AG10803 (cell line): ENCODE measurements around the gene TULP3.

Source experiments
- DNase-seq: peaks from one replicate; pipeline ENCODE4 v3.0.0; 2010; ENCODE audit warnings: low read depth
- H3K4me3 ChIP-seq: 2 replicates; pipeline ENCODE4 v1.5.1; 2011; ENCODE audit warnings: mild to moderate bottlenecking, low read length, control low read depth
- TF ChIP-seq, protein P1 (sequence below): conservative IDR thresholded peaks from 2 replicates; pipeline ENCODE4 v1.5.1; 2011; ENCODE audit warnings: mild to moderate bottlenecking, low read length, control low read depth, inconsistent platforms

Gene TULP3

DNA sequence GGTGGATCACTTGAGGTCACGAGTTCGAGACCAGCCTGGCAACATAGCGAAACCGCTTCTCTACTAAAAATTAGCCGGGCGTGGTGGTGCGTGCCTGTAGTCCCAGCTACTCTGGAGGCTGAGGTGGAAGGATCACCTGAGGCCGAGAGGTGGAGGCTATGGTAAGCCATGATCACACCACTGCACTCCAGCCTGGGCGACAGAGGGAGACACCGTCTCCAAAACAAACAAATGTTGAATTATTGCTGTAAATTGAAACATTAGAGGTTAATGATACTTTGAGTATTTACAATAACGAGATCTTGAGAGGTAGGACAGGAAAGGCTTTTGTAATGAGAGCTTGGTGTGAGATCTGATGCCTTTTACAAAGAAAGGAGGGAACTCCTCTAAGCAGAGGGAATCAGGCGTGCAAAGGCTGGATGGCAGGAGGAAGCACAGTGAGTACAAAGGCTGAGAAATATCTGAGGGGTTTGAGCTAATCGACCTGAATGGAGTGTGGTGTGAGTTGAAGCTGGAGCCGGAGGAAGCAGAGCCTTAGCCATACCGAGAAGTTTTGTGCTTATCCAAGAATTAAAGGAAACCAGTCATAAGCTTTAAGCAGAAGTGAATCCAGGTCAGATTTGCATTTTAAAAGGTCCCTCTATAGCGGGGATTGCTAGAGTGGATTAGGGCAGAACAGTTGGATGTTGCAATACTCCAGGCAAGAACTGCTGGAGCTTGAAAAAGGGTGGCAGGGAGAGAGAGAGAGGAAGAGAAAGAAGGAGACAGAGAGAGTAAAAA lies 12.5 kb upstream of the TULP3 start:
- peak; percentile 59 for DNase-seq
- TF ChIP-seq, protein P1, sequence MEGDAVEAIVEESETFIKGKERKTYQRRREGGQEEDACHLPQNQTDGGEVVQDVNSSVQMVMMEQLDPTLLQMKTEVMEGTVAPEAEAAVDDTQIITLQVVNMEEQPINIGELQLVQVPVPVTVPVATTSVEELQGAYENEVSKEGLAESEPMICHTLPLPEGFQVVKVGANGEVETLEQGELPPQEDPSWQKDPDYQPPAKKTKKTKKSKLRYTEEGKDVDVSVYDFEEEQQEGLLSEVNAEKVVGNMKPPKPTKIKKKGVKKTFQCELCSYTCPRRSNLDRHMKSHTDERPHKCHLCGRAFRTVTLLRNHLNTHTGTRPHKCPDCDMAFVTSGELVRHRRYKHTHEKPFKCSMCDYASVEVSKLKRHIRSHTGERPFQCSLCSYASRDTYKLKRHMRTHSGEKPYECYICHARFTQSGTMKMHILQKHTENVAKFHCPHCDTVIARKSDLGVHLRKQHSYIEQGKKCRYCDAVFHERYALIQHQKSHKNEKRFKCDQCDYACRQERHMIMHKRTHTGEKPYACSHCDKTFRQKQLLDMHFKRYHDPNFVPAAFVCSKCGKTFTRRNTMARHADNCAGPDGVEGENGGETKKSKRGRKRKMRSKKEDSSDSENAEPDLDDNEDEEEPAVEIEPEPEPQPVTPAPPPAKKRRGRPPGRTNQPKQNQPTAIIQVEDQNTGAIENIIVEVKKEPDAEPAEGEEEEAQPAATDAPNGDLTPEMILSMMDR, result no peak

DNA sequence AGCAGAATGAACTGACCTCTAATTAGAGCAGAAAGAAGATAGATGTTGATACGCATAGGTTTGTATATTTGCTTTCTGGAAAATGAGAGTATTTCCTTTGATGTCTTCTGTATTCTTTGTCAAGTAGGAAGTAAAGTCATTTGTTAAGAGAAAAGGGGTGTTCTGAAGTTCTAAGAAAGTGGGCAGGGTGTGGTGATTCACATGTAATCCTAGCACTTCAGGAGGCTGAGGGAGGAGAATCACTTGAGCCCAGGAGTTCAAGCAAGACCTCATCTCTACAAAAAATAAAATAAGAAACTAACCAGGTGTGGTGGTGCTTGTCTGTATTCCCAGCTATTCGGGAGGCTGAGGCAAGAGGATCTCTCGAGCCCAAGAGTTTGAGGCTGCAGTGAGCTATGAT lies 10.8 kb upstream of the TULP3 start:
- no peak overlapping the region for H3K4me3 ChIP-seq
- no peak for DNase-seq
- TF ChIP-seq, protein P1, result no peak

More for the DNA sequence above, 12.5 kb upstream of the TULP3 start:
- peak overlapping the region; percentile 87 for H3K4me3 ChIP-seq

DNA sequence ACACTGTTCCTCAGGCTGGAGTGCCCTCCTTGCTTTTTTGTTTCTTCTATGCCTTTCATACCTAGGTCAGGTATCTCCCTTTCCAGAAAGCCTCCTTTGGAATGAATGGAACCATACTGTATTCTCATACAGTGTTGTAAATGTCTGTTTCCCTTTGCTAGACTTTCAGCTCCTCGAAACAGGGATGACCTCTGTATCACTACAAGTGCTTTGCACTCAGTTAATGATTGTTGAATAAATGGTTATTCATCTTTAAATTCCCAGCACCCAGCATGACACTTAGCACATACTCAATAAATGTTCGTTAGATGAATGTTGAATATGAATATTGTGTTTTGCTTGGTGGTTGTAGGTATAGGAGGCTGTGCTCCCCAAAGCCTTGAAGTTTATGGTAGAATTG lies 5.9 kb upstream of the TULP3 start:
- TF ChIP-seq, protein P1, result no peak
- no peak for DNase-seq
- no peak overlapping the region for H3K4me3 ChIP-seq

DNA sequence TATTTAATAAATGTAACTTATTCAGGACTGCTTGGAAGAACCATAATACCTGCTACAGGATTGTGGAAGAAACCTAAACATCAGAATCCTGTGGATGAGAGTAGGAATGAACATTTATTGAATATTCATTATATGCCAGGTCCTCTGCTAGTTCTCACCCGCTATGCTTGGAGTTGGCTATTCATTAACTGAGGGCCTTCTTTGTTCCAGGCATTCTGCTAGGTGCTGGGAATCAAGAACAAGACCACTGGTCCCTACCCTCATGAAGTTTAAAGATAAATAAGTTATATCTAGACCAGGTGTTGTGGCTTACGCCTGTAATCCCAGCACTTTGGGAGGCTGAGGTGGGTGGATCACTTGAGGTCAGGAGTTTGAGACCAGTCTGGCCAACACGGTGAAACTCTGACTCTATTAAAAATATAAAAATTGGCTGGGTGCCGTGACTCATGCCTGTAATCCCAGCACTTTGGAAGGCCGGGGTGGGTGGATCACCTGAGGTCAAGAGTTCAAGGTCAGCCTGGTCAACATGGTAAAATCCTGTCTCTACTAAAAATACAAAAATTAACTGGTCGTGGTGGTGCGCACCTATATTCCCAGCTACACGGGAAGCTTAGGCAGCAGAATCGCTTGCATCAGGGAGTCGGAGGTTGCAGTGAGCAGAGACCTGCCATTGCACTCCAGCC lies 3.8 kb upstream of the TULP3 start:
- no peak for DNase-seq
- TF ChIP-seq, protein P1, result no peak
- H3K4me3 ChIP-seq, result no peak overlapping the region

DNA sequence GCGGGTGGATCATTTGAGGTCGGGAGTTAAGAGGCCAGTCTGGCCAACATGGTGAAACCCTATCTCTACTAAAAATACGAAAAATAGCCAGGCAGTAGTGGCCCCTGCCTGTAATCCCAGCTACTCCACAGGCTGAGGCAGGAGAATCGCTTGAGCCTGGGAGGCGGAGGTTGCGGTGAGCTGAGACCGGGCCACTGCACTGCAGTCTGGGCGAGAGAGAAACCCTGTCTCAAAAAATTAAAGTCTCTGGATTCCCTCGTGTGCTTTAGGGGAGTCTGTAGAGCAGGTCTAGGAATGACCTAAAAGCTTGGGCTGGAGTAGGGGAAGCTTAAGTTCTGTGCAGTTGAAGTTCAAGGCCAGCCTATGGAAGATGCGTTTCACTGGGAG lies 697 bp upstream of the TULP3 start:
- TF ChIP-seq, protein P1, result no peak
- peak overlapping the region; percentile 67 for H3K4me3 ChIP-seq
- DNase-seq, result no peak

DNA sequence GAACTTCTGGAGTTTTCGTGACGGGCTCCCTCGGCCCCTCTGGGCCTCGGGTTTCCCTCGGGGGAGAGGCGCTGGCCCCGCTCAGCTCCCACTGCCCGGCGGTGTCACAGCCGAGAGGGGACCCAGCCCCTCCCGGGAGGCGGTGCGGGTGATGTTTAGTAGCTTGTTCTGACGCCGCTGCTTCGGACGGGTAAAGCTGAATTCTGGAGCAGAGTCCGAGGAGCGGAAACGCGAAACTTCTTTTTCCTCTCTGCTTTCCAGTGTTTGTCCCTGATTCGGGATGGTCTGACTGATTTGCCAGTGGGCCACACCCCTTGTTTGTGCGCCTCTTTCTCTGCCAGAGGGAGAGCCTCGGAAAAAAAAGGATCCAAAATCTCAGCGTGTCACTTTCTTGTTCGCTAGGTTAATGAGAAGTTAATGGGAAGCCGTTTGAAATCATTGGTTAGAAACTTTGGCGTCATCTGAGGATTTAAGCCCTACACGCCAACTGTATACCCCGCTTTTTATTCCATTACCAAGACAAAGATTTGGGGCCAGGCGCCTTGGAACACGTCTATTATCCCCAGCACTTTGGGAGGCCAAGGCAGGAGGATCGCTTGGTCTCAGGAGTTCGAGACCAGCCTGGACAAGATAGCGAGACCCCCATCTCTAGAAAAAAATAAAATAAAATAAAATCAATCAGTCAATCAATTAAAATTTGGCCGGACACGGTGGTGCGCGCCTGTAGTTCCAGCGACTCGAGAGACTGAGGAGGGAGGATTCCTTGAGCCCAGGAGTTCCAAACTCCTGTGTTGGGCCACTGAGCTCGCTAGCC lies 756 bp downstream of the TULP3 start:
- TF ChIP-seq, protein P1, result no peak
- peak; percentile 69 for DNase-seq
- H3K4me3 ChIP-seq, result peak overlapping the region; percentile 96
